ENCODE data around the gene CHN1.
A peak's percentile ranks its signal among the peaks of the same experiment; 100 is the strongest.

CHN1 gene

GRCh38 chr2:174949988-174950687 lies 55.0 kb downstream of the CHN1 start:
- Mint-ChIP-seq H3K9me3 (no peaks in the 10 kb centered on the region), H3K4me1 (ENCODE audit: low read depth) (no peaks in the 10 kb centered on the region), H3K36me3 (ENCODE audit: low read depth) (no peaks in the 10 kb centered on the region), H3K27me3 (peaks cover 19% of the 10 kb centered on the region), H3K4me3 (no peak overlapping the region), H3K27ac (no peak overlapping the region)

DNA sequence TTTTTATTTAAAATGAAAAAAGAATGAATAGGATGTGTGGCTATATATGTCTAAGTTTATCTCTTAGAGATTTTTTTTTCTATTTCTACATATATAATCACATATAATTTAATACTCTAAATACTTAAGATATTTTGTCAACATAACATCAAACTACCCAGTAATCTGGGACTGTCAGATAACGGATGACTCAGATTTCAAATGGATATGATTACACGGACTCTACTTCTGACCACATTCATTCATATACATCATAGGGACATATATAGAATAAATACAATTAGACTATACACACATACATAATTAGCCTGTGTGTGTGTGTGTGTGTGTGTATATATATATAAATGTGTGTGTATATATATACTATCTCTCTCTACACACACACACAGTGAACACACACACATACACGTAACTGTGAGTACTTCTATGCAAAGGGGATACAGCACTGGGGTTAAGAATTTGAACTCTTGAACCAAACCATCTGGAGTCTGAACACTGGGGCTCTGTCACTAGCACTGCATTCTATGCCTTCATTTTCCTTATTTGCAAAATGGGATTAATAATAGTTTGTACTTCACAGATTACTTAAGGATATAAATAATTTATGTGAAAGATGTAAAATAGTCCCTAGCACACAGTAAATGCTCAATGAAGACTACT lies 59.5 kb downstream of the CHN1 start:
- no peaks in the 10 kb centered on the region for H3K9me3 Mint-ChIP-seq
- no peaks in the 10 kb centered on the region for H3K36me3 Mint-ChIP-seq (ENCODE audit: low read depth)
- H3K4me1 Mint-ChIP-seq (ENCODE audit: low read depth): no peaks in the 10 kb centered on the region
- H3K4me3 Mint-ChIP-seq: no peak overlapping the region
- no peak overlapping the region for H3K27ac Mint-ChIP-seq
- peaks cover 4% of the 10 kb centered on the region for H3K27me3 Mint-ChIP-seq

DNA sequence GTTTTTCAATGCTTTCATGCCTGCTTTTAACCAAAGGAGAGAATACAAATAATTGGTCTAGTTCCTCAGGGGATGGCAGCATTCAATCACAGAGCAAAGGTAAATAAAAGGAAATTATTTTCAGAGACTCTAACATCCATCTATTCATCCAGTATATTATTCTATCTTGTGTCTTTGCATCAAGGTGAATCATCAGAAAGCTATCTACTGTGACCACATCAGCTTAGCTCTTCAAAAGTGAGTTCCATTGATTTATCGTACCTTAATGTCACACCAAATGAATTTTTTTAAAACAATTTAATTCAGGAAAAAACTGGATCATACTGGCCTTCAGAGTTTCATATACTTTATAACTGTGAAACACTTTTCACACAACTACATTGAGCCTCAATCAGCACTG lies 66.1 kb downstream of the CHN1 start:
- Mint-ChIP-seq H3K27me3 (no peaks in the 10 kb centered on the region), H3K36me3 (ENCODE audit: low read depth) (no peaks in the 10 kb centered on the region), H3K4me1 (ENCODE audit: low read depth) (no peaks in the 10 kb centered on the region), H3K4me3 (no peak overlapping the region), H3K9me3 (no peaks in the 10 kb centered on the region), H3K27ac (no peak overlapping the region)

GRCh38 chr2:174931724-174932123 lies 73.5 kb downstream of the CHN1 start:
- no peaks in the 10 kb centered on the region for H3K36me3 Mint-ChIP-seq (ENCODE audit: low read depth)
- H3K27ac Mint-ChIP-seq: no peak overlapping the region
- H3K4me1 Mint-ChIP-seq (ENCODE audit: low read depth): no peaks in the 10 kb centered on the region
- no peaks in the 10 kb centered on the region for H3K27me3 Mint-ChIP-seq
- no peaks in the 10 kb centered on the region for H3K9me3 Mint-ChIP-seq
- no peak overlapping the region for H3K4me3 Mint-ChIP-seq

DNA sequence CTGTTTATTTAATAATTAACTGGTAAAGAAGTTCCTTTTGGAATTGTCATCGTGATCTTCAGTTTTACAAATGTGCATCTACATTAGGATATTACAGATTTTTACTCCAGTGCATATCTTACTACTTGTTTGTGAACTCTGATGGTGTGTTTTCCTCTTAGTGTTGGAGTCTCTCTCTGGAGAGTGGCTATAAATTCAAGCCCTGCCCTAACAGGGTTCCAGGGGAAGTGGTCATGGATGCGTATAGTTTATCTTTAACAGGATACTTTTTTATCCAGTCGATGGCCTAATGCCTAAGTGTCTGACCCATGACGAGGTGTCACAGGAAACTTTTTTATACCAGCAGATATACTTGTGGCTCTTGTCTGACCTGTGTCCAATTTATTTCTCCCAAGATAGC lies 75.4 kb downstream of the CHN1 start:
- Mint-ChIP-seq H3K4me1 (ENCODE audit: low read depth) (no peaks in the 10 kb centered on the region), H3K27ac (no peak overlapping the region), H3K36me3 (ENCODE audit: low read depth) (no peaks in the 10 kb centered on the region), H3K4me3 (no peak overlapping the region), H3K9me3 (no peaks in the 10 kb centered on the region), H3K27me3 (no peaks in the 10 kb centered on the region)

- Mint-ChIP-seq H3K36me3 (ENCODE audit: low read depth) (no peaks in the 10 kb centered on the region), H3K4me1 (ENCODE audit: low read depth) (no peaks in the 10 kb centered on the region), H3K4me3 (no peak overlapping the region), H3K9me3 (no peaks in the 10 kb centered on the region), H3K27ac (no peak overlapping the region), H3K27me3 (no peaks in the 10 kb centered on the region)
Measured at GRCh38 chr2:174925046-174925784, 80.0 kb downstream of the CHN1 start.

GRCh38 chr2:174924061-174924693 lies 81.0 kb downstream of the CHN1 start:
- H3K4me3 Mint-ChIP-seq: no peak overlapping the region
- no peaks in the 10 kb centered on the region for H3K27me3 Mint-ChIP-seq
- H3K9me3 Mint-ChIP-seq: no peaks in the 10 kb centered on the region
- no peaks in the 10 kb centered on the region for H3K36me3 Mint-ChIP-seq (ENCODE audit: low read depth)
- H3K27ac Mint-ChIP-seq: no peak overlapping the region
- no peaks in the 10 kb centered on the region for H3K4me1 Mint-ChIP-seq (ENCODE audit: low read depth)

DNA sequence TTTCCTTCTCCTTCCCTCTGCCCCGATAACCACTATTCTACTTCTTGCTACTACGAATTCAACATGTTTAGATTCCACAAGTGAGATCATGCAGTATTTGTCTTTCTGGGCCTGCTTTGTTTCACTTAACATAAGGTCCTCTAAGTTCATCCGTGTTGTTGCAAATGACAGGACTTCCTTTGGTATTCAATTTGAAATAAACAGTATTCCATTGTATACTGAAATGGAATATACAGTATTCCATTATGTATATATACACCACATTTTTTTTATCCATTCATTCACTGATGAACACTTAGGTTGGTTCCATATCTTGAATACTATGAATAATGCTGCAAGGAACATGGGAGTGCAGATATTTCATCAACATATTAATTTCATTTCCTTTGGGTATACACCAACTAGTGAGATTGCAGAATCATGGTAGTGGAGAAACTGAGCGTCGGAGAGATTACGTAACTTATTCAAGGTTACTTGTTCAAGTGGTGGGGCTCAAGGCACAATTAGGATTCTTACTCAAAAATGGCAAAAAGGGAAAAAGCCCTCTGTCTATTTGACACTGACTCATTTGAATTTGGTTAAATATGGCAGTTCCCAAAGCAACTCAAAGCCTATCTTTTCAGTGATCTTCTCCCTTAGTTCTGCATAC lies 85.1 kb downstream of the CHN1 start:
- H3K36me3 Mint-ChIP-seq (ENCODE audit: low read depth): no peaks in the 10 kb centered on the region
- no peaks in the 10 kb centered on the region for H3K4me1 Mint-ChIP-seq (ENCODE audit: low read depth)
- H3K27me3 Mint-ChIP-seq: no peaks in the 10 kb centered on the region
- H3K4me3 Mint-ChIP-seq: no peak overlapping the region
- no peaks in the 10 kb centered on the region for H3K9me3 Mint-ChIP-seq
- H3K27ac Mint-ChIP-seq: no peak overlapping the region

- Mint-ChIP-seq H3K4me3 (no peak overlapping the region), H3K36me3 (ENCODE audit: low read depth) (no peaks in the 10 kb centered on the region), H3K27ac (no peak overlapping the region), H3K4me1 (ENCODE audit: low read depth) (no peaks in the 10 kb centered on the region), H3K27me3 (no peaks in the 10 kb centered on the region), H3K9me3 (no peaks in the 10 kb centered on the region)
Measured at GRCh38 chr2:174918886-174919526, 86.2 kb downstream of the CHN1 start.

DNA sequence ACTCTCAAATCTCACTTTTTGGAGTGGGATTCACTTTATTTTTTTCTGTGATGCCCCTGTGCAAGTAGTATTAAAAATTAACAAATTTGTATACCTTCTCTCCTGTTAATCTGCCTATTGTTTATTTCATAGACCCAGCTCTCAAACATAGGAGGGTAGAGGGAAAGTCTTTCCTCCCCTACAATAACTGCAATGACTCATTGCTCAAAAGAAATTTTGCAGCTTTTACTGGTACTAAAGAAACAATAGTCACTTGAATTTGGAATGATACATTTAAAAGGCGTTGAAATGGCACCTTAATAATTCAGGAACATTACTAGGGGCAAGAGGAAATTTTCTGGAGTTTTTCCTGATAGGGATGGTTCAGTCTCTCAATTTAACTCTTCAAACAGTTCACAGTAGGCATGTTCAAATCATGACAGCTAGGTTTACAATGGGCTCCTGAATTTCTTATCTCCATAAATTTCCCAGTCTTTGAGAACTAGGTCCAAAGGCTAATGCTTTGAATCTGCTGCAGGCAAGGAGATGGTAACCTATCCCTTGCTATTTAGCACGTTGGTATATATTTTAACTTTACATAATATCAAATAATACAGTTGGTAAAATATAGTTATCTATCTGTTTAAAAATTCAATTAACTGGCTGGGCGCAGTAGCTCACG lies 88.8 kb downstream of the CHN1 start:
- Mint-ChIP-seq H3K9me3 (no peaks in the 10 kb centered on the region), H3K4me3 (no peak overlapping the region), H3K27ac (no peak overlapping the region), H3K4me1 (ENCODE audit: low read depth) (no peaks in the 10 kb centered on the region), H3K27me3 (no peaks in the 10 kb centered on the region), H3K36me3 (ENCODE audit: low read depth) (no peaks in the 10 kb centered on the region)

- H3K9me3 Mint-ChIP-seq: no peaks in the 10 kb centered on the region
- no peaks in the 10 kb centered on the region for H3K4me1 Mint-ChIP-seq (ENCODE audit: low read depth)
- no peaks in the 10 kb centered on the region for H3K27me3 Mint-ChIP-seq
- H3K36me3 Mint-ChIP-seq (ENCODE audit: low read depth): no peaks in the 10 kb centered on the region
- no peak overlapping the region for H3K27ac Mint-ChIP-seq
- no peak overlapping the region for H3K4me3 Mint-ChIP-seq
Measured at GRCh38 chr2:174914853-174915760, 90.1 kb downstream of the CHN1 start.

DNA sequence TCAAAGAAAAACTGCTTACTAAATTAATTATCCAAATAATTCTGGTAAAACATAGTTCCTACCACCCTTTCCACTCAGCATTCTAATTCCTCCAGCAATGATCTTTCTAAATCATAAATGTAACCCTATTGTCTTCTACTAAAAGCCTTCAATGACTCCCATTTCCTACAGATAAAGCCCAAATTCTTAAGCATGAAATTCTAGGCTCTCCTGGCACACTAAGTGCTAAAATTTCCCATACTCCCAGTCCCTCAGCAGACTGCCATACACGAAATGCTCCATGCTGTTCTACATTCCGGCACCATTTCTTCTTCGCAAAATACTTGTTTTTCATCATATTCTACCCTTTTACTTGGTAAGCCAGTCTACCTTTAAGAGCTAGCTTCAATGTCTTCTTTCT lies 96.9 kb downstream of the CHN1 start:
- peaks cover under 1% of the 10 kb centered on the region for H3K4me1 Mint-ChIP-seq (ENCODE audit: low read depth)
- H3K9me3 Mint-ChIP-seq: no peaks in the 10 kb centered on the region
- no peak overlapping the region for H3K27ac Mint-ChIP-seq
- no peaks in the 10 kb centered on the region for H3K36me3 Mint-ChIP-seq (ENCODE audit: low read depth)
- H3K4me3 Mint-ChIP-seq: no peak overlapping the region
- peaks cover 9% of the 10 kb centered on the region for H3K27me3 Mint-ChIP-seq

DNA sequence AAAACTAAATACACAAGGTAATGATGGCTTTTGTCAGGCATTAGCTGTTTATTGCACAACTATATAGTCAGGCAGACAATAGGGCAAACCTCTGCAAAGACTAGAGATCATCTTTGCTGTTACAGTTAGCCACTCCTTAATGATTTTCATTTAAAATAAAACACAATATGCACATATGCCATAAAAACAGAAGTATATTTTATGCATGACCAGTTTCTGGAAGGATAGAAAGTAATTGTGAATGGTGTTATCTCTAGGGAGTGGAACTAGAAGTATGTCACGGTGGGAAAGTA lies 102.0 kb downstream of the CHN1 start:
- Mint-ChIP-seq H3K4me3 (no peak overlapping the region), H3K27me3 (peaks cover 4% of the 10 kb centered on the region), H3K36me3 (ENCODE audit: low read depth) (no peaks in the 10 kb centered on the region), H3K4me1 (ENCODE audit: low read depth) (peaks cover 25% of the 10 kb centered on the region), H3K9me3 (no peaks in the 10 kb centered on the region), H3K27ac (peak overlapping the region; percentile 2)

Data from stimulated activated naive CD8-positive, alpha-beta T cell treated with anti-CD3 and anti-CD28 coated beads, Interleukin-15, Interleukin-2, amounts not matched to agents 100 ng/mL and 50 ng/mL, for 24 hours (primary cell).